C4-2B (cell line): ENCODE data around the gene PELO.

Experiments used
- CTCF ChIP-seq: fragments of 450-650 bp; conservative IDR thresholded peaks from 2 replicates; pipeline ENCODE4 v1.5.1; 2017; ENCODE audit warnings: mild to moderate bottlenecking
- ZFX ChIP-seq: fragments of 450-650 bp; IDR thresholded peaks from 2 replicates; pipeline ENCODE4 v1.6.1; 2017

DNA sequence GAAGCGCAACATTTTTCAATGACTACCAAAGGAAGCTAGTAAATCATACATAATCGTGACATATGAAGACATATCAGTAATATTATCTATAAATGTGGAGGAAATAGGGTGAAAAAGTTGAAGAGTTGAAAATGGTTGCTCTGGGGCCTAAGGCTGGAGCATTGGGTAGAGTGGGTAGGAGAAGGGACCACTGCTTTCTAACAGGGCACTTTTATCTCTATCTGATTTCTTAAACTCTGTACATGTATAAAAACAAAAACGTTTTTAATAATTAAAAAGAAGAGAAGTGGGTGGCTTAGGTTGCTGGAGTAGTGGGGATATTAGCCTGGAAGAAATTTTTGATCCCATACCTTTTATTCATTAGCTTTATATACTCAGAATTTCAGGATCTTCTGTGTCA is 44.2 kb upstream of the PELO start:
- TF ChIP-seq CTCF, result no peak
- TF ChIP-seq ZFX, result no peak
